Activated CD4-positive, alpha-beta T cell treated with anti-CD3 and anti-CD28 coated beads, Interleukin-2, amount 50 U/mL, for 48 hours (primary cell): Measurements from ENCODE around the gene FKBP2.

Experiments
- DNase-seq, 2 experiments: peaks; one replicate each; pipeline ENCODE4 v3.0.0-alpha.2; 2020

The FKBP2 gene

DNA sequence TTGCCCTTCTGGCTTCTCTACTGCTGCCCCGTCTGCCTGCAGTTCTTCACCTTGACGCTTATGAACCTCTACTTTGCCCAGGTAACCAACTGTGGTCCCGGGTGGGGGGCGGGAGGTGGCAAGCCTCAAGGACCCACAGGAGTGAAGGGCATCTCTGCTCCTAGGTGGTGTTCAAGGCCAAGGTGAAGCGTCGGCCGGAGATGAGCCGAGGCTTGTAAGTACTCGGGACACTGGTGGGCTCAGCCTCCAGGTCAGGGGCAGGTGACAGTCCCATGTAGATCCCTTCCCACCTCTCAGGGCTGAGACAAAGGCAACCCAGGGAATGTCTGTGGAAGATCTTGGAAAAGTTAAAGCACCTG is 45.9 kb downstream of the FKBP2 start:
- no peak for DNase-seq

DNA sequence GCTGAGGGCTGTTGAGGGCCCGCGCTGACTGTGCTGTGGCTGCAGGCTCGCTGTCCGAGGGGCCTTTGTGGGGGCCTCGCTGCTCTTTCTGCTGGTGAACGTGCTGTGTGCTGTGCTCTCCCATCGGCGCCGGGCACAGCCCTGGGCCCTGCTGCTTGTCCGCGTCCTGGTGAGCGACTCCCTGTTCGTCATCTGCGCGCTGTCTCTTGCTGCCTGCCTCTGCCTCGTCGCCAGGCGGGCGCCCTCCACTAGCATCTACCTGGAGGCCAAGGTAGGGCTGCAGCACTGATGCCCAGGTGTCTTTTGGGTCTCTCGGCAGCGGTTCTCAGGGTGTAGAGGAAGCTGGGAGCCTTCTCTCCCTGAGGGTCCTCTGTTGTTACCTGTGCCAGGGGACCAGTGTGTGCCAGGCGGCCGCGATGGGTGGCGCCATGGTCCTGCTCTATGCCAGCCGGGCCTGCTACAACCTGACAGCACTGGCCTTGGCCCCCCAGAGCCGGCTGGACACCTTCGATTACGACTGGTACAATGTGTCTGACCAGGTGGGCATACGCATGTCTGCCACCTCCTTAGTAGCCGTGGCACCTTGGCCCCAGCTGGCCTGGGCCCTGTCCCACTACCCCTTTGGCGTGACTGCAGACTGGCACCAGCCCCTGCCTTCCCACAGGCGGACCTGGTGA is 46.9 kb downstream of the FKBP2 start:
- DNase-seq = no peak

DNA sequence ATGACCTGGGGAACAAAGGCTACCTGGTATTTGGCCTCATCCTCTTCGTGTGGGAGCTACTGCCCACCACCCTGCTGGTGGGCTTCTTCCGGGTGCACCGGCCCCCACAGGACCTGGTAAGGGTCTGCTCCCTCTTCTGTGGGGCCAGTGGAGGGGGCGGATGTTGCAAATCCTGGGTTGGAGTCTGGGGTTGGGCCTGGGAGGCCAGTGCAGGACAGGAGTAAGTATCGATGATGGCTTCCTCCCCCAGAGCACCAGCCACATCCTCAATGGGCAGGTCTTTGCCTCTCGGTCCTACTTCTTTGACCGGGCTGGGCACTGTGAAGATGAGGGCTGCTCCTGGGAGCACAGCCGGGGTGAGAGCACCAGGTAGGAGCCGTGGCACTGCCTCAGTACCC is 47.5 kb downstream of the FKBP2 start:
- DNase-seq = no peak

DNA sequence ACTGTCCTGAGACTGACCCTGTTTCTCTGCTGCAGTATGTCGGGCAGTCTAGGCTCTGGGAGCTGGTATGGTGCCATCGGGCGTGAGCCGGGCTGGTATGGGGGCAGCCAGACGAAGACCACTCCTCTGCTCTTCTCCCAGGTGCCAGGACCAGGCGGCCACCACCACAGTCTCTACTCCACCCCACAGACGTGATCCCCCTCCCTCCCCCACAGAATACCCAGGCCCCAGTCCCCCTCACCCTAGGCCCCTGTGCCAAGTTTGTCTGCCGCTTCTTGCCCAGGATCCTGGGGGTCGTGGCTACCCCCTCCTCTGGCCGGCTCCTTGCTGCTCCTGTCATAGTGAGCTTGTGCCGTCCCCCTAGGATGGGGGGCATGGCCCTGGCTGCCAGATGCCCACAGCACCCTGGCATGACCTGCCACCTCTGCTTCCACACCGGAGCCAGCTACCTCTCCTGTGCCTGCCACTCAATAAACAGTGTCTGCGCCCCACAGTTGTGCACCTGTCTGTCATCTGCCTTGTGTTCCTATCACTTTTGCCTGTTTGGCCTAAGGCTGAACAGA is 48.2 kb downstream of the FKBP2 start:
- no peak for DNase-seq

DNA sequence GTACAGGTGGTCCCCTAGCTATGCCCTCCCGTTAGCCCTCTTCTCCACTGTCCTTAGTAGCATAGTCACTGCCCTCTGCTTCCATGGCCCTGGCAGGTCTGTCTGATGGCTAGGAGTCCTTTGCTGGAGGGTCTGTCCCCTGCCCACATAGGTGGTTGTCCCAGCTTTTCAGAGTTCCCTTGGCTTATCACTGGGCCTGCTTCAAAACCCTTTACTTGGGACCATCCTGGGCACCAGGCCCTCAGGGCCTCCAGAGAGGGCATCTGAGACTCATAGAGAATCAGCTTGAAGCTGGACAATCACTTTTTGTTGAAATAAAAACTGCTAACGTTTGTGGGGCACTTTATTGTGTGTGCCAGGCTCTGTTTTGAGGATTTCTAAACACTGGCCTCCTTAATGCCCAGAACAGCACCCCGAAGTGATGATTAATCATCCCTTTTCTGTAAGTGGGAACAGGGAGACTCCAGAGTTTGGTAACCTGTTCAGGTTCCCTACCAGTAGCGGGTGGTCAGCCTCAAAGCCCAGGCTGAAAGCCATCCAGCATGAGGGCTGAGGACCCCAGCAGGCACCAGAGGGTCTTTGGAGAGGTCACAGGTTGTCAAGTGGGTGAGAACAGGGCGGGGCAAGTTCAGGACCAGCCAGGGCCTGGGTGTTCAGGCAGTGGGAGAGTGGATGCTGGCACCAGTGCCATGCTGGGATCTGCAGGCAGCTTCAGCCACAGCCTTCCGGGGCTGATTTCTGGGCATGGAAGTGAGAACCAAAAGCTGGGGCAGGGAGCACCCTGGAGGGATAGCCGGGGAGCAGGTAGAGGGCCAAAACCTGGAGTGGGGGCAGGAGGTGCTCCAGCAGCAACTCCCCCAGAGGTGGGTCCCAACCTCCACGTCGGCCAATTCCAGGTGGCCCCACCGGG is 49.7 kb downstream of the FKBP2 start:
- DNase-seq = no peak

DNA sequence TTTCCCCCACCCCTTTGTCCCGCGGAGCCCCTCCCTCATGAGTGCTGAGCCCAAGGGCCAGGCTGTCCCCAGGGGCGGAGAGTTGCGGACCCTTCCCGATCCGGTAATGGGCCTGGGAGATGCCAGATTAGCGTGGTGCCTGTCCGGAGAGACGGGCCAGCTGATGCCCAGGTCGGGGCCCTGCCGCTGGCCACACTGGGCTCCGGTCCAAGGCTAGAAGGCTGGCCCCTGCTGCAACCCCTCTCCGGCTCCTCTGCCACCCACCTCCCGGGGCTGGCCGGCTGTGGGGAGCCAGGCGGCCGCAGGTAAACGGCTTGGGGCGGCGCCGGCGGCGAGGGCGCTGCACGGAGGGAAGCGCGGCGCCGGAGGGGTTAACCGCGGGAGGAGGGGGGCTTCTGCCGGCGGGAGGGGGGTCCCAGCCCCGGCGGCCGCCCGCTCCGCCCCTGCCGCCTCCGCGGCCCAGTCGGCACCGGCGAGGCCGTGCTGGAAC is 50.4 kb downstream of the FKBP2 start, which contains the start of gene KCNK4:
Gene KCNK4, plus strand, starts transcription at position 41 of the 490 bp plus-strand sequence. CDS start 1,717 bp downstream, outside the sequence.
- no peak for DNase-seq

DNA sequence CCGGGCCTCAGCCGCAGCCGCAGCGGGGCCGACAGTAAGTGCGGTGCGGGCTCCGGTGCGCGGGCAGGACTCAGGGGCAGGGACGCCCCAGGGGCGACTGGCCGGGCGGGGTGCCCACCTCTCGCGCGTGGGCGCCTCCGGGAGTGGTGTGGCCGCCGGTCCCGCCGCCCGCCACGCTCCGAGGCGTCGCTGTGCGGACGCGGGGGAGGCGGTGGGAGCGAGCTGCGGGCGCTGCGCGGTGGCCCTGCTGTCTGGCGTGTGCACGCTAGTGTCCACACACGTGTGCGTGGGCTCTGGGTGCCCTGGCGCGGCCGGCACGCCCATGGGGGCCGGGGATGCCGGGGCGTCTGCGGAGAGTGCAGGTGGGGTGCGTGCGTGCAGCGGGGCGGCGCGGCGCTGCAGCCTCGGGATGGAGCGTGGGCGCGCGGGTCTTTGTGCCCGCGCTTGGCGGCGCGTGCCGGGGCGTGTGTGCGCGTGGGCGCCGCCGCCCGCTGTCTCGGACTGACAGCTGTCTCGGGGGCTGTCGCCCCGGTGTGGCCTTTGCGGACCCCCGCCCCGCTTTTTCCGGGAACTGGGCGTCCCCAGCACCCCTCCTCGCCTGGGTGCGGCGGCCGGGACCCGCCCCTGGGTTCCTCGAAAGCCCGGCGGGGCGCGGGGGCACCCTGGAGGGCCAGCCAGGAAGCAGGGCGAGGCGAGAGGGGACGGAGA is 51.0 kb downstream of the FKBP2 start:
- no peak for DNase-seq

DNA sequence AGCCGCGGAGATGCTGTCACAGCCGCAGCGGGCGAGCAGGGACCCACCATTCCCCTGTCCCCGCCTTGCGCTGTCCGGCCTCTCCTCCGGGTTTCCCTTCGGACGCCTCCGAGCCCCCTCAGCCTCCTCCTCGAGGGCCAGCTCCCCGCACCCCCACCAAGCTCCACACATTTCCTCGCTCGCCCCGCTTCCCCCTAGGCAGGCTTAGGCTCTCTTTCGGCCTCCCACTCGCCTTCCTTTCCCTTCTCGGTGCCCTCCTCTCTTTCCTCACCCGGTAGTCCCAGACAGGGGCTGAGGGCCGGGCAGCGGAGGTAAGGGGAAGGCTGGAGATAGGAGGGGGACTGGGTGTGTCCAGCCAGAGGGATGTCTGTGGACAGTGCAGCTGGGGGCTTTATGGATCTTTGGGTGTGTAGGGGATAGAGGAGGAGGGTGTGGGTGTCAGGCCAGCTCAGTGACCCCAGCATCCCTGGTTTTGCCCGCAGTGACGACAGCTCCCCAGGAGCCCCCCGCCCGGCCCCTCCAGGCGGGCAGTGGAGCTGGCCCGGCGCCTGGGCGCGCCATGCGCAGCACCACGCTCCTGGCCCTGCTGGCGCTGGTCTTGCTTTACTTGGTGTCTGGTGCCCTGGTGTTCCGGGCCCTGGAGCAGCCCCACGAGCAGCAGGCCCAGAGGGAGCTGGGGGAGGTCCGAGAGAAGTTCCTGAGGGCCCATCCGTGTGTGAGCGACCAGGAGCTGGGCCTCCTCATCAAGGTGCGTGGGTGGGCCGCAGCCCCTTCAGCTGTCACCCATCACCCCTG is 51.8 kb downstream of the FKBP2 start:
- no peak for DNase-seq
